ENCODE results near the gene LAMTOR1.

LAMTOR1 gene

GRCh38 chr11:72081821-72082453 lies 21.2 kb downstream of the LAMTOR1 start:
- H3K4me3 ChIP-seq (ENCODE audit: low read depth, low read length): no peak overlapping the region
- no peak for TF ChIP-seq CTCF (IDR thresholded peaks at IDR 0.05; ENCODE audit: low read depth, low read length, missing control alignments)
- no peak for DNase-seq (ENCODE audit: low read depth)

DNA sequence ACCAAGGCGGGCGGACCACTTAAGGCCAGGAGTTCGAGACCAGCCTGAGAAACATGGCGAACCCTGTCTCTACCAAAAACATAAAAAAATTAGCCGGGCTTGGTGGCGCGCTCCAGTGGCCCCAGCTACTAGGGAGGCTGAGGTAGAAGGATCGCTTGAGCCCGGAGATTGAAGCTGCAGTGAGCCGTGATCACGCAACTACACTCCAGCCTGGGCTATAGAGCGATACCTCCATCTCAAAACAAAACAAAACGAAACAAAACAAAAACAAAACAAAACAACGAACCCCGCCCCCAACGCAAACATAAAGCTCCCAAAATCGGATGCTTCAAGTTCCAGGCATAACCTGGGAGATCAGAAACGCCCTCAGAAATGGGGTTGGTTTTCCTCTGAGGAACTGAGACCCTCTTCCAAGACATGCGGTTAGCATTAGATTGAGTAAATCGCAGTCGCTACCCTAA lies 21.9 kb downstream of the LAMTOR1 start:
- DNase-seq (ENCODE audit: low read depth): no peak
- no peak for TF ChIP-seq CTCF (IDR thresholded peaks at IDR 0.05; ENCODE audit: low read depth, low read length, missing control alignments)
- H3K4me3 ChIP-seq (ENCODE audit: low read depth, low read length): peak overlapping the region; percentile 58

- peak; percentile 99 for DNase-seq (ENCODE audit: low read depth)
- H3K4me3 ChIP-seq (ENCODE audit: low read depth, low read length): peak within 1 kb of the TSS; percentile 83
- no peak for TF ChIP-seq CTCF (IDR thresholded peaks at IDR 0.05; ENCODE audit: low read depth, low read length, missing control alignments)
Measured at GRCh38 chr11:72080326-72081183, 22.5 kb downstream of the LAMTOR1 start, which contains the start of the genes LRRC51 and NUMA1. LRRC51 (plus strand) TSS chr11:72080850; CDS start chr11:72089084, 8,234 bp downstream. NUMA1 (minus strand) TSS chr11:72080542; CDS start chr11:72035943, 44,599 bp downstream.

- no peak for DNase-seq (ENCODE audit: low read depth)
- no peak for TF ChIP-seq CTCF (IDR thresholded peaks at IDR 0.05; ENCODE audit: low read depth, low read length, missing control alignments)
- peak overlapping the region; percentile 83 for H3K4me3 ChIP-seq (ENCODE audit: low read depth, low read length)
Measured at GRCh38 chr11:72079819-72080325, 23.2 kb downstream of the LAMTOR1 start.

DNA sequence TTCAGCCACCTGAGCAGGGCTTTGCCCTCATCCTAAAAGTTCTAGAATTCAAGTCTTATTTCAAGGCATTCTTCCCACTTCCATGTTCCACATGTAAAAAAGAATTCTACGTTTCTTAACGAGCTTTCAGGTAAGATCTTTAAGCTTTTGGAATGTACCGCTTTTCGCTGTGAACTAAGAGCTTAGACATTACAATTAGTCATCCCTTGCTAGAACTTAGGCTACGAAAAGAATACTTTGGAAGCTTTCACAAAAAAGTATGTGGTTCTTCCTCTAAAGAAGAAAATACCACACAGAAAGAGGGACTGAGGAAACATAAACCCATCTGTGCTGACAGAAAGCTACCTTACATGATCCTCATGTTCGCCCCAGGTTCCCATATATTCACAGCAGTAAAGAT lies 24.6 kb downstream of the LAMTOR1 start:
- H3K4me3 ChIP-seq (ENCODE audit: low read depth, low read length): no peak overlapping the region; the same call in 1 of the 2 replicates
- no peak for TF ChIP-seq CTCF (IDR thresholded peaks at IDR 0.05; ENCODE audit: low read depth, low read length, missing control alignments)
- no peak for DNase-seq (ENCODE audit: low read depth)

GRCh38 chr11:72075756-72076155 lies 27.3 kb downstream of the LAMTOR1 start:
- DNase-seq (ENCODE audit: low read depth): no peak
- no peak overlapping the region for H3K4me3 ChIP-seq (ENCODE audit: low read depth, low read length)
- TF ChIP-seq CTCF (IDR thresholded peaks at IDR 0.05; ENCODE audit: low read depth, low read length, missing control alignments): no peak

Data from GM12864 (cell line).